KMS-11 (cell line): ENCODE measurements around the gene IL21R.
"Not testable (repeated sequence)": the region's sequence is repeated elsewhere in the genome, so short reads cannot be mapped to it uniquely, and the experiment has no call there.

ENCODE experiments used
- H2AFZ ChIP-seq: fragments of 200-600 bp; sonication (generic); 2 replicates; pipeline ENCODE4 v1.6.1; 2016; ENCODE audit warnings: antibody characterized with exemption, mixed run types, low read depth
- H3K27ac ChIP-seq: fragments of 200-600 bp; sonication (generic); 2 replicates; pipeline ENCODE4 v1.6.1; 2016; ENCODE audit warnings: mild to moderate bottlenecking, mixed run types
- H3K27me3 ChIP-seq: fragments of 200-600 bp; sonication (generic); 2 replicates; pipeline ENCODE4 v1.6.1; 2017; ENCODE audit warnings: mild to moderate bottlenecking, low read depth, mixed run types, moderate library complexity; ENCODE audit not compliant: insufficient read depth
- H3K36me3 ChIP-seq: fragments of 200-600 bp; sonication (generic); 2 replicates; pipeline ENCODE4 v1.6.1; 2017; ENCODE audit warnings: mild to moderate bottlenecking, mixed run types; ENCODE audit not compliant: insufficient read depth
- H3K4me1 ChIP-seq: fragments of 200-600 bp; sonication (generic); 2 replicates; pipeline ENCODE4 v1.6.1; 2016; ENCODE audit warnings: mild to moderate bottlenecking, low read depth, mixed run types; ENCODE audit not compliant: poor library complexity, severe bottlenecking
- H3K4me2 ChIP-seq: fragments of 200-600 bp; sonication (generic); 2 replicates; pipeline ENCODE4 v1.7.0; 2016; ENCODE audit warnings: mild to moderate bottlenecking, mixed run types
- H3K4me3 ChIP-seq: fragments of 200-600 bp; sonication (generic); IDR thresholded peaks from 2 replicates; pipeline ENCODE4 v1.6.1; 2017; ENCODE audit warnings: low read depth, low read length, mixed read lengths; ENCODE audit not compliant: insufficient read depth
- H3K79me2 ChIP-seq: fragments of 200-600 bp; sonication (generic); 2 replicates; pipeline ENCODE4 v1.6.1; 2016; ENCODE audit warnings: low read depth, mixed run types; ENCODE audit not compliant: insufficient read depth
- H3K9ac ChIP-seq: fragments of 200-600 bp; sonication (generic); 2 replicates; pipeline ENCODE4 v1.6.1; 2016; ENCODE audit warnings: mild to moderate bottlenecking, mixed run types
- H4K20me1 ChIP-seq: fragments of 200-600 bp; sonication (generic); 2 replicates; pipeline ENCODE4 v1.6.1; 2016; ENCODE audit warnings: mild to moderate bottlenecking, mixed run types; ENCODE audit not compliant: insufficient read depth
- CTCF ChIP-seq: fragments of 200-600 bp; sonication (generic); conservative IDR thresholded peaks from 2 replicates; pipeline ENCODE4 v1.6.1; 2017; ENCODE audit warnings: low read depth, mild to moderate bottlenecking, antibody characterized with exemption, low read length, moderate library complexity, mixed read lengths

IL21R gene

GRCh38 chr16:27392671-27393070, 9.3 kb upstream of the IL21R start:
- H3K79me2 ChIP-seq = no peaks in the 10 kb centered on the region
- H3K27me3 ChIP-seq = no peaks in the 10 kb centered on the region
- H2AFZ ChIP-seq = no peak overlapping the region
- H3K27ac ChIP-seq = no peak overlapping the region
- H3K9ac ChIP-seq = no peak overlapping the region
- no peak overlapping the region for H3K4me3 ChIP-seq
- H4K20me1 ChIP-seq = no peaks in the 10 kb centered on the region
- no peak for TF ChIP-seq CTCF
- H3K36me3 ChIP-seq = no peaks in the 10 kb centered on the region
- peaks cover 32% of the 10 kb centered on the region for H3K4me1 ChIP-seq
- no peak overlapping the region for H3K4me2 ChIP-seq

GRCh38 chr16:27394516-27394915, 7.5 kb upstream of the IL21R start:
- H3K4me1 ChIP-seq = peaks cover 17% of the 10 kb centered on the region
- no peaks in the 10 kb centered on the region for H3K36me3 ChIP-seq
- no peak for TF ChIP-seq CTCF
- no peaks in the 10 kb centered on the region for H3K79me2 ChIP-seq
- no peak overlapping the region for H2AFZ ChIP-seq
- no peak overlapping the region for H3K27ac ChIP-seq
- no peaks in the 10 kb centered on the region for H3K27me3 ChIP-seq
- no peak overlapping the region for H3K4me3 ChIP-seq
- H4K20me1 ChIP-seq = no peaks in the 10 kb centered on the region
- no peak overlapping the region for H3K4me2 ChIP-seq
- no peak overlapping the region for H3K9ac ChIP-seq

- not testable (repeated sequence) for H3K4me3 ChIP-seq, H3K4me2 ChIP-seq, H3K9ac ChIP-seq, H3K27ac ChIP-seq, H2AFZ ChIP-seq, H3K36me3 ChIP-seq, H3K27me3 ChIP-seq, H4K20me1 ChIP-seq
- H3K79me2 ChIP-seq = peaks cover 10% of the 10 kb centered on the region; the same call in 1 of the 2 replicates
- peaks cover 21% of the 10 kb centered on the region for H3K4me1 ChIP-seq
Measured at GRCh38 chr16:27398341-27398893, 3.6 kb upstream of the IL21R start.

GRCh38 chr16:27398894-27399853, 2.8 kb upstream of the IL21R start:
- Histone ChIP-seq H3K9ac (no peak overlapping the region), H3K4me2 (no peak overlapping the region)

More at GRCh38 chr16:27398894-27399853, 2.8 kb upstream of the IL21R start:
- TF ChIP-seq CTCF = no peak
- no peak overlapping the region for H2AFZ ChIP-seq
- H4K20me1 ChIP-seq = no peaks in the 10 kb centered on the region
- peaks cover 18% of the 10 kb centered on the region for H3K79me2 ChIP-seq
- H3K27ac ChIP-seq = no peak overlapping the region
- no peak overlapping the region for H3K4me3 ChIP-seq
- H3K27me3 ChIP-seq = no peaks in the 10 kb centered on the region
- no peaks in the 10 kb centered on the region for H3K36me3 ChIP-seq
- H3K4me1 ChIP-seq = peaks cover 29% of the 10 kb centered on the region
